ENCODE data around the gene ADGRG6. TPM values are rescaled to one million over a fixed set of nuclear protein-coding genes. Genes with fewer than 3 reads are reported as not detected.
A peak's percentile ranks its signal among the peaks of the same experiment; 100 is the strongest.

ADGRG6 gene
- total and polyA plus RNA-seq, 10 of the 15 experiments (the other 5 are each of a cell fraction or from before 2014, with no cell fraction given): 0.01 to 0.24 (median 0.13) TPM; not detected in 7

DNA sequence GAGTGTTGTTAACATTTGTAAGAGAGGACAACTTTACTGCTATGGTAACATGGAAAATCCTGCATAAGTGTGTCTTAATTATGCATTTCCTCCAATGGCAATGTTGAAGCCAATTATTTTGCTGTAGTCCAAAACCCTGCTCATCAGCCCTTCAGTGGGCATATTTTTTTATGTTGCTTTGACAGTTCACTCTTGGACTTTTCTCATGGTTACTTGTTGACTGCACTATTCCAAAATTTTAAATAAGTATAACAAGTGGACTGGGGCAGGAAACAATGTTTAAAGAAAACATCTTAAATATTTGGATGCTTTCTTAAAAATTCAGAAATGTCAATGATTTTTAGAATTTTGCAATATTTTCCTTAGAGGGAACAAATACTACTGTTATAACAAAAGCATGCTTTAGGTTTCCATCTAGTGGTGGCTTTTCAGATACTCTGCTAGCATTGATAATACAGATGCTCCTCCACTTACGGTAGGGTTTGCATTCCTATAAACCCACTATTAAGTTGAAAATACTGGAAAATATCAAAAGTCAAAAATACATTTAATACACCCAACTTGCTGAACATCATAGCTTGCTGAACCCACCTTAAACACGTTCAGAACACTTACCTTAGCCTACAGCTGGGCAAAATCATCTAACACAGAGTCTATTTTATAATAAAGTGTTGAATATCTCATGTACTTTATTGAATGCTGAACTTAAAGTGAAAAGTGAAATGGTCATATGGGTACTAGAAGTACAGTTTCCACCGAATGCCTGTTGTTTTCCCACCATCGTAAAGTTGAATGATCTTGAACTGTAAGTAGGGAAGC is 86.4 kb downstream of the ADGRG6 start:
- Histone ChIP-seq H3K79me2 (ENCODE audit: control insufficient read depth, insufficient read depth, low read length) (no peaks in the 10 kb centered on the region), H3K36me3 (ENCODE audit: control insufficient read depth in 2 of 2, insufficient read depth in 2 of 2, low read length in 1 of 2) (no peaks in the 10 kb centered on the region), H4K20me1 (ENCODE audit: control insufficient read depth, insufficient read depth) (no peaks in the 10 kb centered on the region), H3K9ac (ENCODE audit: control insufficient read depth, insufficient read depth, low read length) (no peak overlapping the region), H3K27ac (ENCODE audit: control insufficient read depth, insufficient read depth) (no peak overlapping the region), H3K4me3 (no peak overlapping the region), H3K4me2 (ENCODE audit: control insufficient read depth, insufficient read depth) (no peak overlapping the region), H3K4me1 (ENCODE audit: control insufficient read depth, insufficient read depth, low read length) (no peaks in the 10 kb centered on the region), H3K9me3 (replicated peaks; ENCODE audit: control insufficient read depth, insufficient read depth, low read length) (no peaks in the 10 kb centered on the region), H3K27me3 (replicated peaks in 1 of 2; ENCODE audit: control insufficient read depth in 2 of 2, insufficient read depth in 2 of 2, low read length in 1 of 2) (no peaks in the 10 kb centered on the region; a peak in 1 of 4 replicates), H2AFZ (ENCODE audit: control insufficient read depth, low read depth, low read length) (no peak overlapping the region)
- BruUV-seq (replicated peaks): no TSS peak
- intact Hi-C loops (cut with micrococcal nuclease; ENCODE audit: unreplicated experiment) (loop anchor here (1.0 kb wide), 1 partner anchor 241 kb away; the partner anchor contains the start of genes NMBR and VTA1), in situ Hi-C loops (cut with MboI) (no loop called here)
- ChIA-PET SMC1A (ENCODE audit: uncharacterized antibody, unreplicated experiment) (interaction anchor here (0.9 to 1.8 kb wide), 5 partner anchors 8 to 237 kb away, joined by 3 to 9 read pairs (median 3); no protein-coding TSS in a partner anchor), POLR2A (no interaction called here), CTCF (interaction anchor here (0.8 to 2.9 kb wide), 9 partner anchors 11 to 244 kb away, joined by 3 to 33 read pairs (median 6); partner anchors contain the start of genes NMBR and VTA1), RAD21 (ENCODE audit: unreplicated experiment) (interaction anchor here (1.6 to 2.1 kb wide), 2 partner anchors 232 to 242 kb away, joined by 6 to 7 read pairs; partner anchors contain the start of genes NMBR and VTA1)
- 27% methylated on average over 4 of the region's 4 CpGs for WGBS (ENCODE audit: insufficient coverage, insufficient replicate concordance, low lambda C conversion rate, missing lambda C conversion rate)
- DNase-seq (ENCODE audit: low read depth, low spot score) (no peak), ATAC-seq (peak; percentile 68), FAIRE-seq (peak; percentile 94)
- TF ChIP-seq, protein P1, sequence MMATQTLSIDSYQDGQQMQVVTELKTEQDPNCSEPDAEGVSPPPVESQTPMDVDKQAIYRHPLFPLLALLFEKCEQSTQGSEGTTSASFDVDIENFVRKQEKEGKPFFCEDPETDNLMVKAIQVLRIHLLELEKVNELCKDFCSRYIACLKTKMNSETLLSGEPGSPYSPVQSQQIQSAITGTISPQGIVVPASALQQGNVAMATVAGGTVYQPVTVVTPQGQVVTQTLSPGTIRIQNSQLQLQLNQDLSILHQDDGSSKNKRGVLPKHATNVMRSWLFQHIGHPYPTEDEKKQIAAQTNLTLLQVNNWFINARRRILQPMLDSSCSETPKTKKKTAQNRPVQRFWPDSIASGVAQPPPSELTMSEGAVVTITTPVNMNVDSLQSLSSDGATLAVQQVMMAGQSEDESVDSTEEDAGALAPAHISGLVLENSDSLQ (IDR thresholded peaks at IDR 0.05): no peak
- TF ChIP-seq, protein P2, sequence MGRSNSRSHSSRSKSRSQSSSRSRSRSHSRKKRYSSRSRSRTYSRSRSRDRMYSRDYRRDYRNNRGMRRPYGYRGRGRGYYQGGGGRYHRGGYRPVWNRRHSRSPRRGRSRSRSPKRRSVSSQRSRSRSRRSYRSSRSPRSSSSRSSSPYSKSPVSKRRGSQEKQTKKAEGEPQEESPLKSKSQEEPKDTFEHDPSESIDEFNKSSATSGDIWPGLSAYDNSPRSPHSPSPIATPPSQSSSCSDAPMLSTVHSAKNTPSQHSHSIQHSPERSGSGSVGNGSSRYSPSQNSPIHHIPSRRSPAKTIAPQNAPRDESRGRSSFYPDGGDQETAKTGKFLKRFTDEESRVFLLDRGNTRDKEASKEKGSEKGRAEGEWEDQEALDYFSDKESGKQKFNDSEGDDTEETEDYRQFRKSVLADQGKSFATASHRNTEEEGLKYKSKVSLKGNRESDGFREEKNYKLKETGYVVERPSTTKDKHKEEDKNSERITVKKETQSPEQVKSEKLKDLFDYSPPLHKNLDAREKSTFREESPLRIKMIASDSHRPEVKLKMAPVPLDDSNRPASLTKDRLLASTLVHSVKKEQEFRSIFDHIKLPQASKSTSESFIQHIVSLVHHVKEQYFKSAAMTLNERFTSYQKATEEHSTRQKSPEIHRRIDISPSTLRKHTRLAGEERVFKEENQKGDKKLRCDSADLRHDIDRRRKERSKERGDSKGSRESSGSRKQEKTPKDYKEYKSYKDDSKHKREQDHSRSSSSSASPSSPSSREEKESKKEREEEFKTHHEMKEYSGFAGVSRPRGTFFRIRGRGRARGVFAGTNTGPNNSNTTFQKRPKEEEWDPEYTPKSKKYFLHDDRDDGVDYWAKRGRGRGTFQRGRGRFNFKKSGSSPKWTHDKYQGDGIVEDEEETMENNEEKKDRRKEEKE (IDR thresholded peaks at IDR 0.05): no peak
- TF ChIP-seq MTA3 (IDR thresholded peaks at IDR 0.05; ENCODE audit: borderline replicate concordance, low read length) (no peak), SMC3 (IDR thresholded peaks at IDR 0.05; ENCODE audit: borderline replicate concordance, low read length) (peak; percentile 50; the same call in 1 of the 2 replicates), NBN (IDR thresholded peaks at IDR 0.05) (no peak), BMI1 (IDR thresholded peaks at IDR 0.05; ENCODE audit: borderline replicate concordance) (no peak), RAD21 (IDR thresholded peaks at IDR 0.05; ENCODE audit: insufficient read depth, low read depth, low read length) (peak; percentile 58)
- TF ChIP-seq, protein P3, sequence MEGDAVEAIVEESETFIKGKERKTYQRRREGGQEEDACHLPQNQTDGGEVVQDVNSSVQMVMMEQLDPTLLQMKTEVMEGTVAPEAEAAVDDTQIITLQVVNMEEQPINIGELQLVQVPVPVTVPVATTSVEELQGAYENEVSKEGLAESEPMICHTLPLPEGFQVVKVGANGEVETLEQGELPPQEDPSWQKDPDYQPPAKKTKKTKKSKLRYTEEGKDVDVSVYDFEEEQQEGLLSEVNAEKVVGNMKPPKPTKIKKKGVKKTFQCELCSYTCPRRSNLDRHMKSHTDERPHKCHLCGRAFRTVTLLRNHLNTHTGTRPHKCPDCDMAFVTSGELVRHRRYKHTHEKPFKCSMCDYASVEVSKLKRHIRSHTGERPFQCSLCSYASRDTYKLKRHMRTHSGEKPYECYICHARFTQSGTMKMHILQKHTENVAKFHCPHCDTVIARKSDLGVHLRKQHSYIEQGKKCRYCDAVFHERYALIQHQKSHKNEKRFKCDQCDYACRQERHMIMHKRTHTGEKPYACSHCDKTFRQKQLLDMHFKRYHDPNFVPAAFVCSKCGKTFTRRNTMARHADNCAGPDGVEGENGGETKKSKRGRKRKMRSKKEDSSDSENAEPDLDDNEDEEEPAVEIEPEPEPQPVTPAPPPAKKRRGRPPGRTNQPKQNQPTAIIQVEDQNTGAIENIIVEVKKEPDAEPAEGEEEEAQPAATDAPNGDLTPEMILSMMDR (IDR thresholded peaks at IDR 0.05 in 2 of 3, conservative IDR thresholded peaks at IDR 0.05 in 1 of 3; ENCODE audit: control insufficient read depth in 2 of 3, extremely low read depth in 1 of 3, insufficient read depth in 1 of 3, low read depth in 3 of 3, low read length in 3 of 3): peak; percentile 44 to 46 (median 45); a peak in 5 of 6 replicates
- TF ChIP-seq, protein P4, sequence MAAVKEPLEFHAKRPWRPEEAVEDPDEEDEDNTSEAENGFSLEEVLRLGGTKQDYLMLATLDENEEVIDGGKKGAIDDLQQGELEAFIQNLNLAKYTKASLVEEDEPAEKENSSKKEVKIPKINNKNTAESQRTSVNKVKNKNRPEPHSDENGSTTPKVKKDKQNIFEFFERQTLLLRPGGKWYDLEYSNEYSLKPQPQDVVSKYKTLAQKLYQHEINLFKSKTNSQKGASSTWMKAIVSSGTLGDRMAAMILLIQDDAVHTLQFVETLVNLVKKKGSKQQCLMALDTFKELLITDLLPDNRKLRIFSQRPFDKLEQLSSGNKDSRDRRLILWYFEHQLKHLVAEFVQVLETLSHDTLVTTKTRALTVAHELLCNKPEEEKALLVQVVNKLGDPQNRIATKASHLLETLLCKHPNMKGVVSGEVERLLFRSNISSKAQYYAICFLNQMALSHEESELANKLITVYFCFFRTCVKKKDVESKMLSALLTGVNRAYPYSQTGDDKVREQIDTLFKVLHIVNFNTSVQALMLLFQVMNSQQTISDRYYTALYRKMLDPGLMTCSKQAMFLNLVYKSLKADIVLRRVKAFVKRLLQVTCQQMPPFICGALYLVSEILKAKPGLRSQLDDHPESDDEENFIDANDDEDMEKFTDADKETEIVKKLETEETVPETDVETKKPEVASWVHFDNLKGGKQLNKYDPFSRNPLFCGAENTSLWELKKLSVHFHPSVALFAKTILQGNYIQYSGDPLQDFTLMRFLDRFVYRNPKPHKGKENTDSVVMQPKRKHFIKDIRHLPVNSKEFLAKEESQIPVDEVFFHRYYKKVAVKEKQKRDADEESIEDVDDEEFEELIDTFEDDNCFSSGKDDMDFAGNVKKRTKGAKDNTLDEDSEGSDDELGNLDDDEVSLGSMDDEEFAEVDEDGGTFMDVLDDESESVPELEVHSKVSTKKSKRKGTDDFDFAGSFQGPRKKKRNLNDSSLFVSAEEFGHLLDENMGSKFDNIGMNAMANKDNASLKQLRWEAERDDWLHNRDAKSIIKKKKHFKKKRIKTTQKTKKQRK (IDR thresholded peaks at IDR 0.05; ENCODE audit: low read depth, low read length): no peak
- TF ChIP-seq, protein P5, sequence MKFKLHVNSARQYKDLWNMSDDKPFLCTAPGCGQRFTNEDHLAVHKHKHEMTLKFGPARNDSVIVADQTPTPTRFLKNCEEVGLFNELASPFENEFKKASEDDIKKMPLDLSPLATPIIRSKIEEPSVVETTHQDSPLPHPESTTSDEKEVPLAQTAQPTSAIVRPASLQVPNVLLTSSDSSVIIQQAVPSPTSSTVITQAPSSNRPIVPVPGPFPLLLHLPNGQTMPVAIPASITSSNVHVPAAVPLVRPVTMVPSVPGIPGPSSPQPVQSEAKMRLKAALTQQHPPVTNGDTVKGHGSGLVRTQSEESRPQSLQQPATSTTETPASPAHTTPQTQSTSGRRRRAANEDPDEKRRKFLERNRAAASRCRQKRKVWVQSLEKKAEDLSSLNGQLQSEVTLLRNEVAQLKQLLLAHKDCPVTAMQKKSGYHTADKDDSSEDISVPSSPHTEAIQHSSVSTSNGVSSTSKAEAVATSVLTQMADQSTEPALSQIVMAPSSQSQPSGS (IDR thresholded peaks at IDR 0.05; ENCODE audit: low read length): no peak
